Left ventricle myocardium inferior (tissue), 1 donor: ENCODE results near the gene ATF7. TPM values are rescaled to one million over a fixed set of nuclear protein-coding genes. Genes with fewer than 3 reads are reported as not detected.

Experiments used
- DNase-seq: peaks from one replicate; pipeline ENCODE4 v3.0.0-alpha.2; 2020
- H3K27ac ChIP-seq: fragments of 200-600 bp; replicated peaks from 2 replicates; pipeline ENCODE4 v1.8.0; 2021
- H3K27me3 ChIP-seq: fragments of 200-600 bp; 2 replicates; pipeline ENCODE4 v1.8.0; 2021; ENCODE audit warnings: low read depth
- H3K36me3 ChIP-seq: fragments of 200-600 bp; 2 replicates; pipeline ENCODE4 v1.8.0; 2021
- H3K4me1 ChIP-seq: fragments of 200-600 bp; 2 replicates; pipeline ENCODE4 v1.8.0; 2021
- H3K4me3 ChIP-seq: fragments of 200-600 bp; 2 replicates; pipeline ENCODE4 v1.8.0; 2021; ENCODE audit warnings: mild to moderate bottlenecking, moderate library complexity
- H3K9me3 ChIP-seq: fragments of 200-600 bp; replicated peaks from 2 replicates; pipeline ENCODE4 v1.8.0; 2021
- intact Hi-C: fragments of 100-400 bp; cut with micrococcal nuclease; formaldehyde crosslinking; loops from one replicate; pipeline ENCODE4 v1.11.0; 2022
- total RNA-seq: library from RNA; stranded (reverse); fragmentation: NEBNext Ultra II Directional; extraction: Animal tissue kit (Norgen Biotek cat#: 25700); gene quantifications from one replicate; pipeline ENCODE4 v1.2.1, GENCODE V29; 2021
- TF ChIP-seq, protein P1 (sequence below): fragments of 200-600 bp; IDR thresholded peaks from 2 replicates; pipeline ENCODE4 v1.8.0; 2021; ENCODE audit warnings: antibody characterized with exemption, mild to moderate bottlenecking, borderline replicate concordance
- donor health status: DM: no; HTN: yes; CAD: no; lungs with severe emphysema.

ATF7 gene
- total RNA-seq, 1 donor from 2014 or later: 29.8 TPM

- H3K9me3 ChIP-seq: no peaks in the 10 kb centered on the region
- H3K4me1 ChIP-seq: peaks cover 38% of the 10 kb centered on the region
- no peak for DNase-seq
- H3K27ac ChIP-seq: peak overlapping the region; percentile 98
- peak overlapping the region; percentile 79 for H3K4me3 ChIP-seq
- intact Hi-C loops: loop anchor here (10.0 kb wide), 1 partner anchor 48 kb away; the partner anchor contains the start of gene ATP5MC2
- TF ChIP-seq, protein P1, sequence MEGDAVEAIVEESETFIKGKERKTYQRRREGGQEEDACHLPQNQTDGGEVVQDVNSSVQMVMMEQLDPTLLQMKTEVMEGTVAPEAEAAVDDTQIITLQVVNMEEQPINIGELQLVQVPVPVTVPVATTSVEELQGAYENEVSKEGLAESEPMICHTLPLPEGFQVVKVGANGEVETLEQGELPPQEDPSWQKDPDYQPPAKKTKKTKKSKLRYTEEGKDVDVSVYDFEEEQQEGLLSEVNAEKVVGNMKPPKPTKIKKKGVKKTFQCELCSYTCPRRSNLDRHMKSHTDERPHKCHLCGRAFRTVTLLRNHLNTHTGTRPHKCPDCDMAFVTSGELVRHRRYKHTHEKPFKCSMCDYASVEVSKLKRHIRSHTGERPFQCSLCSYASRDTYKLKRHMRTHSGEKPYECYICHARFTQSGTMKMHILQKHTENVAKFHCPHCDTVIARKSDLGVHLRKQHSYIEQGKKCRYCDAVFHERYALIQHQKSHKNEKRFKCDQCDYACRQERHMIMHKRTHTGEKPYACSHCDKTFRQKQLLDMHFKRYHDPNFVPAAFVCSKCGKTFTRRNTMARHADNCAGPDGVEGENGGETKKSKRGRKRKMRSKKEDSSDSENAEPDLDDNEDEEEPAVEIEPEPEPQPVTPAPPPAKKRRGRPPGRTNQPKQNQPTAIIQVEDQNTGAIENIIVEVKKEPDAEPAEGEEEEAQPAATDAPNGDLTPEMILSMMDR: no peak
- H3K36me3 ChIP-seq: no peaks in the 10 kb centered on the region
- no peaks in the 10 kb centered on the region for H3K27me3 ChIP-seq
Observed at GRCh38 chr12:53626702-53627169, 554 bp upstream of the ATF7 start.

DNA sequence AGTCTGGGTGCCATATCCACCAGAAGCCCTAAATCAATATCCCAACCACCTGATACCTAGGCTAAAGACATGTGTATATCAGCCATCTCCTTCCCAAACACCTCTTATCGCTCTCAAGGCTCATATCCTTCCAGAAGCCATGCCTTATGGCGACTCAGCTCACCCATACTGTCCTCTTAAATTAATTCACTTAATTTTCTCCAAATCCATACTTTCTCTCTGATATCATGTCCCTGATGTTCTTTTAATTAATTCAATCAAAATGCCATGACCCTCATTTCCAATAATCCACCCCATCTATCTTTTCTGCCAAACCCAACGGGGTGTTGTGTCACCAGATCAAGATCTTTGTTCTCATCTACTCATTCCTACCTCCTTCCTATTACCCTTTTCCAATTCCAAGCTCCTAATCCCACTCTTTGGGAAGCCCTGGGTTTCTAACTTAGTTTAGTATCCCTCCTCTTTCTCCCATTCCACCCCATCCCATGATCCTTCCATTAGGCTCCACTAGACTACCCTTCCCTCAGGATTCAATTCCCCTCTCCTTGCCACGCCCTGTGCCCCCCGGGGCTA lies 723 bp downstream of the ATF7 start:
- TF ChIP-seq, protein P1: no peak
- Histone ChIP-seq H3K4me3 (peak overlapping the region; percentile 79), H3K9me3 (no peaks in the 10 kb centered on the region), H3K36me3 (no peaks in the 10 kb centered on the region), H3K4me1 (peaks cover 47% of the 10 kb centered on the region), H3K27me3 (no peaks in the 10 kb centered on the region), H3K27ac (peak overlapping the region; percentile 98)
- DNase-seq: no peak
- intact Hi-C loops: loop anchor here (10.0 kb wide), 1 partner anchor 49 kb away; the partner anchor contains the start of gene ATP5MC2

- TF ChIP-seq, protein P1: no peak
- no peak for DNase-seq
- H3K4me1 ChIP-seq: peaks cover 47% of the 10 kb centered on the region
- no peaks in the 10 kb centered on the region for H3K9me3 ChIP-seq
- peak overlapping the region; percentile 98 for H3K27ac ChIP-seq
- H3K4me3 ChIP-seq: peak overlapping the region; percentile 79
- H3K27me3 ChIP-seq: no peaks in the 10 kb centered on the region
- intact Hi-C loops: loop anchor here (10.0 kb wide), 1 partner anchor 50 kb away; the partner anchor contains the start of gene ATP5MC2
- no peaks in the 10 kb centered on the region for H3K36me3 ChIP-seq
Observed at GRCh38 chr12:53624956-53625355, 1.2 kb downstream of the ATF7 start.

DNA sequence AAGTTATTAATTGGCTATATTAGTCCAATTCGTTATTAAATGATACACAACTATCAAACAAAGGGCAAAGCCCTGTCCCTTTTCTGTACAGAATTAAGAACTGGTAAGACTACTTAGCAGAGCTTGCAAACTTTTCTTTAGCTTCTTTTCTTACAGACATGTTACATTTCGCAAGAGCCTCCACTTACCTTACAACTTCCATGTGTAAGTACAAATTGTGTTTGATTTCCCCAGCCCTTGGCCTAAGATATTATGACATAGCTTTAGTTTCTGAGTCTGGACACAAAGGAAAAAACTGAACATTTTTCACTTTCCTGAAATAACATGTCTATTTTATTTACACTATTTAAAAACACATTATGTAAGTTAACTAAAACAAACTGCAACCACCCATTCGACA lies 1.7 kb downstream of the ATF7 start:
- Histone ChIP-seq H3K9me3 (no peaks in the 10 kb centered on the region), H3K36me3 (no peaks in the 10 kb centered on the region), H3K4me3 (peak overlapping the region; percentile 79), H3K4me1 (peaks cover 50% of the 10 kb centered on the region), H3K27me3 (no peaks in the 10 kb centered on the region), H3K27ac (peak overlapping the region; percentile 98)
- intact Hi-C loops: loop anchor here (10.0 kb wide), 1 partner anchor 50 kb away; the partner anchor contains the start of gene ATP5MC2
- DNase-seq: no peak
- TF ChIP-seq, protein P1: no peak

GRCh38 chr12:53623548-53624385 lies 2.4 kb downstream of the ATF7 start:
- no peak for DNase-seq
- H3K36me3 ChIP-seq: no peaks in the 10 kb centered on the region
- H3K4me1 ChIP-seq: peaks cover 56% of the 10 kb centered on the region
- no peaks in the 10 kb centered on the region for H3K9me3 ChIP-seq
- no peaks in the 10 kb centered on the region for H3K27me3 ChIP-seq
- intact Hi-C loops: loop anchor here (10.0 kb wide), 1 partner anchor 51 kb away; the partner anchor contains the start of gene ATP5MC2
- TF ChIP-seq, protein P1: no peak
- peak overlapping the region; percentile 79 for H3K4me3 ChIP-seq
- peak overlapping the region; percentile 98 for H3K27ac ChIP-seq
